GM18907 (cell line): ENCODE results near the gene B3GAT3.
"Not testable (repeated sequence)": the region's sequence is repeated elsewhere in the genome, so short reads cannot be mapped to it uniquely, and the experiment has no call there.

Experiments used
- ATAC-seq: cut with Tn5 transposase; IDR thresholded peaks from one replicate; pipeline ENCODE4 v1.9.1; 2021; ENCODE audit warnings: mild to moderate bottlenecking, moderate library complexity; ENCODE audit not compliant: unreplicated experiment

The B3GAT3 gene

DNA sequence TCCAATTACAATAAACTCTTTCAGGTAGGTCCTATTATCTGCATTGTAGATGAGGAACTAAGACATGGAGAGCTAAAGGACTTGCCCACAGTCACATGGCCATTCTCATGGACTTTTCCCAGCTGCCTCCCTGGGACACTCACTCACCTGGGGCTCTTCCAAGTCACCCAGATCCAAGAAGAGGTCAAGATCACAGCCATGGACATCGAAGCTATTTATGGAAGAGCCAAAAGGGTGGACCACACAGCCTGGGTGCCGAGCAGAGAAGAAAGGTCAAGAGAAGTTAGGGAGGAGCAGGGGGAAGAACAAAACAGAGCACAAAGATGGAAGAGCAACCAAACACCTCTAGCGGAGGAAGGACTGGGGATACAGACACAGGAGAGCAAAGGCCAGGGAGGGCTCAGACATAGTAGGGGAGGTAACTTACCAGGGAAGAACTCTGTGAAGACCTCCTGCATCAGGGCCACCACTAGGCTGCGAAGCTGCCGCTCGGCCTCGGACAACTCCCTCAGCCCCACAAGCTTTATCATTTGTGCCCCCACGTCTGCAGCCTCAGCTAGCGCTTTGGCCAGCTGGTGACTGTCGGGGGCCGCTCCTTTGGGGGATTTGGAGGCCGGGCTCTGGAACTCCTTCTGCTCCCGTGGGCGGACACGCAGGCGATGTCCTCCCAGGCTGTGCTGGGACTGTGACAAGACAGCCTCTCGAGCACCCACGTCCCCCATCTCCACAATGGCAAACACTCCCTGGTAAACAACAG lies 40.6 kb downstream of the B3GAT3 start:
- ATAC-seq, result no peak

DNA sequence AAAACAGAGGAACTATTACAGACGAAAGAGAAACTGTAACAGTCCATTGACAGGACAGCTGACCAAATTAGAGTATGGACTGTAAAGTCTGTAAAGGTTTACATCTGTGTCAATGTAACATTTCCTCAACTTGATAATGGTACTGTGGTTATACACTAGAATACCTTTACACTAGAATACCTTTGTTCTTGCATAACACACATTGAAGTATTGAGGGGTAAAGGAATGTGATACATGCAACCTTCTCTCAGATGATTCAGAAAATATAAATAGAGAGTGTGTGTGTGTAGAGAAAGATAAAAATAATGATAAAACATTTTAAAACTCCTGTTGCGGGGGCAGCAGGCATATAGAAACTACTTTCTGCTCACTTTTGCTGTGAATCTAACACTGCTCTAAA lies 42.5 kb downstream of the B3GAT3 start:
- no peak for ATAC-seq

DNA sequence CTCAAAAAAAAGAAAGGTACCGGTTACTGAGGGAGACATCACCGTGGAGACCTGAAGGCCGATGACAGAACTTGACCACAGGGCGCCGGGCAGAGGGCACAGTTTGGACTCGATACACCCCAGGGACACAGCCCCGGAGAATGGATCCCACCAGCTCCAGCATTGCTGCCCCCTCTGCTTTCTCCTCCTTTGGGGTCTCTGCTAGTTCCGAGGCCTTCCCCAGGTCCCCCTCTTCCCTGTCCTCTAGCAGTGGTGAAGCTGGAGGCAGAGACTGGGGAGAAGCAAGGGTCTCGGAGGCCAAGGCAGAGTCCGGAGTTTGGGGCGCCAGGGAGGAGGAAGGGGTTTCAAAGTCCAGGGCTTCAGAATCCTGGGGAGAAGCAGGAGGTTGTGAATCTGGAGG lies 43.2 kb downstream of the B3GAT3 start:
- no peak for ATAC-seq

DNA sequence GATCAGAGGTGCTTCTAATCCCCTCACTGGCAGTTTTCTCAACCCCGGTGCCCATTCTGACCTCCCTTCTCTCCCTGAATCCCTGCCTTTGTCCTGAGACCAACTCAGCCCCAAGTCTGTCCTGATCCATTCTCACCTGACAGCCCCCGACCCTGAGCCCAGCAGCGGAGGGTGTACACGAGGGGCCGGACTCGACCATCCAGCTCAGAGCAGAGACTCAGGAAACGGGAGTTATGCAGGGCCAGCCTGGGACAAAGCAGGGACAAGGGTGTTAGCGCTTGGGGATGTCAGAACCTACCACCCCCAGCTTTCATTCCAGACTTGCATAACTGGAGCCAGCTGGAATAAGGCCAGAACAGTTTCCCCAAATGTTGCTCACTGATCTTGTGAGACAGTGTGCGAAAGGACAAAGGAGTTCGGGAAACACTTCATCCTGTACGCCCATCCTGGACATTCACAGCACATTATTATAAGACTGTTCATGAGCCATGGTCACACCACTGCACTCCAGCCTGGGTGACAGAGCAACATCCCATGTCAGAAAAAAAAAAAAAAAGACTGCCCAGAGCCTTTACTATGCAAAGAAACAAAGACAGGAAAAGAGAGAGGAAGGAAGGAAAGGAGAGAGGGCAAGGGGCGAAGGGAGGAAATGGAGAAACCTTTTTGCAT lies 44.6 kb downstream of the B3GAT3 start:
- ATAC-seq, result no peak

DNA sequence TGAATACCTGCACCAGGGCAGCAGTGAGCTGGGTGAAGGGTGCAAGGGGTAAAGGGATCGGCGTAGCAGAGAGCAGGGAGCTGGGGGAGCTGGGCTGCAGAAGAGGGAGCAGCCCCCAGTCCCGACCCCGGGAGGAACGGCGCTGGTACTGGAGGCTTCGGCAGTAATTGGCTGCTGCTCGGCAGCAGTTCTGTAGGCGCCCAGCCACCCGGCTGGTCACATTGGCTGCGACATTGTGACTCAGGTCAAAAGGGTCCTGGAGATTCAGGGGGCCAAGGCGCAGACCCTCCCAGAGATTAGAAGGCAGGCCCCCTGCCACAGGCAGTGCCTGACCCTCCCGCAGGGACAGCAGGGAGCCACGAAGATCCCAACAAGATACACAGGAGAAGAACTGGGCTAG lies 45.9 kb downstream of the B3GAT3 start:
- no peak for ATAC-seq

DNA sequence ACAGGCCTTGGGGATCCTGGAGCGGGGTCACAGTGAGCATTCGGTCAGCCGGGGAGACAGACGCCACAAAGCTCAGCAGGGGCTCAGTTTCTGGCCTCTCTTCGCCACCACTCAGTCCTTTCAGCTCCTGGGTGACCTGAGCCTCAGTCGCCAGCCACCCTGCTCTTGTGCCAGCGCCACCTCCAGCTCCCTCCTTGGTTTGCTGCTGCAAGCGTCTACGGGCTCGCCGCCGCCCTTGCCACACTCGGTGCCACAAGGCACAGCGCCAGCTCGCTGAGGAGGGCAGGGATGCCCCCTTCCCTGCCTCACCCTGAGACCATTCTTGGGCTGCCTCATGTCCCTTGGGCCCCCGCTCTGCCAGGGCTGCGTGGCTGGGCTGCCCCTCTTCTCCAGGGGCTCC lies 46.6 kb downstream of the B3GAT3 start:
- ATAC-seq, result no peak

DNA sequence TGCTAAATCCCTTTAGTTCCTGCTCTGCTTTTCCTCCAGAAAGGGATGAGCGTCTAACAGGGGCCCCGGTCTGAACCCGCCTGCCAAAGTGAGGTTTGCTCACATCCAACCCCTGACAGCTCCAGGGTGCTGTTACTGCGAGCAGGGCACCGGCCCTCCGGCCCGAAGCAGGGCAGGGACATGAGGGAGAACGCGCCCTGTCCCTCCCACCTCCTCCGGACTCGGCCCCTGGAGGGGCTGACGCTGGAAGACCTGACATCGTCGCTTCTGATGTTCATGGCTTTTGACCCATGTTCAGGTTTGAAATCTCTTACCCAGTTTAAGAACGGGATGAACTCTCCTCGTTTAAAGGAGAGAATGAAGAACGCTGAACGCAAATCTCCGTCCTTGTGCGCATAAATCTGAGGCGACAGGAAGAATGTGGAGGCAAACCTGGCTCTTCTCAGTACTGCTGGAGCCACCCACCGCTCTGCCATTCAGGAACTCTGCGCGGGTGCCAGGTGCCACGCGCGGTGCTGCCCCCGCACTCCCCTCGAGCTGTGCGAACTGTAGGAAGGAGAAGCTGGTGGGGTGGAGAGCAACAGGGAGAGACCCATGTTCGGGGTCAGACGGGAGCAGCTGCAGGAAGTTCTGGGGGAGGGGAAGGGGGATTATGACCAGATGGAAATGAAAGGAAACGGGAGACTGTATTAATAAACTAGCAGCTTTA lies 47.3 kb downstream of the B3GAT3 start:
- peak; percentile 19 for ATAC-seq

DNA sequence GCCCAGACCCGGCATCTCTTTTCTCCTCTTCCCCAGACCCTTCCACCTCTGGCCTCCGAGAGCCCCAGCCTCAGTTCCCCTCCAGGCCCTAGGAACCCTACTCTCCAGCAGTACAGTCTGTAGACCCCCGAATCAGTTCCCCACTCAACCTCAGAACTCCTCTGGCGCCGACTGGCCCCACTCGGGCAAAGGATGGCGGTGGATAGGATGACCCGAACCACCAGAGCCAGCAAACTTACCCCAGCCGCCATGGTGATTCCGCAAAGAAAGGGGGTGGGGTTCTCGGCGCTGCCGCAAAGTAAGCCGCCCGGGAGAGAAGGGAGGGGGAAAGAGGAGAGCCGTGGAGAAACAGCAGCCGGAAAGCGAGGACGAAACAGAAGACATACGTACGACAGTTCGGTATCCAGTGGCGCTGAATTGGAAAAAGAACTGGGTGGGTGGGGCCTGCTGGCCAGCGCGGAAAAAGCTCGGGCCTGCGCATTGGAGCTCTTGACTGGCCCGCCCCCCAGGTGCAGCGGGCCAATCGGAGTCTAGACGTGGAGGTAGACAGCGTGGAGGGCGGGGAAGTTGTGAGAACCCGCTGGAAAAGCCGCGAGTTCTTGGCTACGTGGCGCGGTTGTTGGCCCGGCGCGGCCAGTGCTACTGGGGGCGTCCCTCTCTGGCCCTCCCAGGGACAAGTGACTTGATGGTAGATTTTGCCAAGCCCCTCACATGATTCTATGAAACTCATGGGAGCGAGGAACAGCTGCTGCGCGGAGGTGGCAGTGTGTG lies 48.0 kb downstream of the B3GAT3 start, which contains the start of gene EEF1G:
EEF1G (minus strand) TSS at position 300 of the 771 bp plus-strand sequence; CDS start at position 251, 49 bp downstream.
- peak; percentile 83 for ATAC-seq

DNA sequence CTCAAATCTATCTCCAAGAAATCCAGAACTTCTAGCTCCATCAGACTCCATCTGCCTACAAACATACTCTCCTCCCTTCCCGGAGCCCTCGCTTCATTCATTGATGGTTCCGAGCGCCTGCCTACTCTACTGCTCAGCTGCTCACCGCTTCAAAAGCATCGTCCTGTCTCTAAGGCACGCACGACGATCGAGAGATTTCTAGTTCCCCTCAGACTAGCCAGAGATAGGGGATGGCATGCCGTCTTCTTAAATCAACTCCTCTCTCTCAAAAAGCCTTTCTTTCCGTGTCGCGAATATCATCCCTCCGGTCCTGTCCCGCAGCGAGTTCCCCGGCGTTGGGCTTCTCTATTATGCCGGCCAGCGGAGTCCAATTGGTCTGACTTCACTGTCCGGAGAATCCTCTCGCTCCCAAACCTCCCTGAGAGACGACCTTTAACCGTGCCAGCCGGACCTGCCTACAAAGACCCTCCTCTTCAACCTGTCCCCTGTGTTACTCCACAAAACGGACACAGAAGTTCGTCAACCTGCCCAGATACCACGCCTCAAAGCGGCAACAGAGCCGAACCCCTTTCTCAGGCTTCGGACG lies 48.7 kb downstream of the B3GAT3 start:
- no peak for ATAC-seq

DNA sequence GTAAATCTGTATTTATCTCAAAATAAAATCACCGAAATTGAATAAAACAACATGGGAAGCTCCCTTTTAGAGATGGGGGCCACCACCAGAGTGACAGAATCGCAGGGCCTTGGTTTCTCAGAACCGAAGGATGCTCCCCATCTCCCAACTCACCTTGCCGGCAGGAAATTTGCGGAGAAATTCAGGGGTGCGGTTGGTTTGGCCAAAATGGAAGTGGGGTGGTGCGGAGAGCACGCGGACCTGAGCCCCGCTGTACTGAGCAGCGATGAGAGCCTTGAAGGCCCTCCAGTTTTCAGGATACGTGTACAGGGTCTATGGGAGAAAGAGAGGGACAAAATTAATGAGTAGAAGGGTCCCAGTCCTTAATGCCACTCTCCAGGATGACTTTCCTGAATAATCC lies 49.4 kb downstream of the B3GAT3 start:
- no peak for ATAC-seq

DNA sequence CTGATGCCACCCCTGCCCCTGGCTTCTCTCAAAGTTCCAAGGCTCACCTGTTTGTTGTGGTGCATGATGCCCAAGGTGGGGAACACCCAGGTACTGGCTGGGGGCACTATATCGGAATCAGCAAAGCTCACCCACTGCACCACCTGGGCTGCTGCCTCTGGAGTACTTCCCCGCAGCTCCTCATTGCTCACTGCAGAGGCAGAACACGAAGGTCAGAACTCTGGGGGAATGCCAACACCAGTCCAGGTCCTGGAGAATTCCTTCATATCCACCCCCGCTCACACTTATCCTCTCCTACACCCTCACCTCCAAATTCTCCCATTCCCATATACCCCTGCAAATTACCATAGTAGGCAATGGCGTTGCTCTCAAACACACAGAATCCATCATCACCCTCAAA lies 50.3 kb downstream of the B3GAT3 start:
- ATAC-seq, result not testable (repeated sequence)

DNA sequence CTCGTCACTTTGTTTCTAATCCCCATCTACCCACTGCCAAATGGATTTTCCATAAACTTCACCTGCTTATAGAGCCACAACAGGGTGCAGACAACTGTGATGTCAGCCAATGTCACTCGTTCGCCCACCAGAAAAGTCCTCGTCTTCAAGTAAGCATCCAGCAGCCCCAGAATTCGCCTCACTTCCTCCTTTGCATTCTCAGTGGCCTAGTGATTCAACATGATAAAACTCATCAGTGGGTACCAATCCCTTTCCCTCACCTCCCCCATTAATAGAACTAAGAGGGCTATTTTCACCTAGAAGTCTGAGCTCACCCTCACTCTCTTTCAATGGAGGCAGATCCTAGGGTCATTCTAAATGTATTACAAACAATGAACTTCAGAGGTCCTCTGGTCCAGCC lies 50.9 kb downstream of the B3GAT3 start:
- ATAC-seq, result not testable (repeated sequence)

DNA sequence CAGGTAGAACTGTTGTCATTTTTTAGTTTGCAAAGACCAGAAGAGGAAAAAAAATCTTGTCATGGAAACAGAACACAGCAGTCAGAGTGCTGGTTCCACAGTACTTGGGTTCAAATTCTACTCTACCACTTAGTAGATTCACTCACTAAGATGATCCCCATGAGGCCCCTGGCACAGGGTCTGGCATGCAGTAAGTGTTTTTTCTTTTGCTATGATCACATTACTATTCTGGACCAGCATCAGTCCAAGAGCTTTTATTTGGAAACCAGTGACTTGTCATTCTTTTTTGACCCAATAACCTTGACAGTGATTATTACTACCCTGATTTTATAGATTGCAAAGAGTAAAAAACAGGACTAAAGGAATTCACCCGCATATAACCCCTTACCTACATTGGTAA lies 52.2 kb downstream of the B3GAT3 start:
- no peak for ATAC-seq

DNA sequence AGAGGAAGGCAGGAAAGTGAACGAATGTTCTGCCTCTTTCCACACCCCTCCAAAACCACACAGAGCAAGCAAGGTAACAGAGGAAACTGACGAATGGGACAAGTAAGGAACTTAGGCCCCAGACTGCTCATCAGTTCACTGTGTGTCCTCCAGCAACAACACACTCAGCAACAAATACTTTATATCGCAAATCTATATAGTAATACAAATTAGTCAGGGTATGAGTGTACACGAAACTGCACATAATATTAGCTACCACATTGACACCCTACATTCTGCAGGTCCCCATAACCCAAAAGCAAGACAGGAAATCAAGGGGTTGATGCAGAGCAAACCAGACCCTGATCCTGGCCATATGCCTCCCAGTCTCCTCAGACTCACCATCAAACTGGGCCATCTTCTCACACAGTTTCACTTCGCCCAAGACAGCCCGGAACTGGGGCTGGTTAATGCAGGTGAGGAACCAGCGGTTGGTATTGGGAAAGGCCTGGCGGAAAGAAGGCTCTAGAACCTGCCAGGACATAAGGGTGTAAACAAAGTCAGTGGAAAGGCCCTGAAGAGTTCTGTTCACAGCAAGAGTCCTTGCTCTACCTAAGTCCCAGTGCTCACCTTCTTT lies 54.7 kb downstream of the B3GAT3 start:
- no peak for ATAC-seq

DNA sequence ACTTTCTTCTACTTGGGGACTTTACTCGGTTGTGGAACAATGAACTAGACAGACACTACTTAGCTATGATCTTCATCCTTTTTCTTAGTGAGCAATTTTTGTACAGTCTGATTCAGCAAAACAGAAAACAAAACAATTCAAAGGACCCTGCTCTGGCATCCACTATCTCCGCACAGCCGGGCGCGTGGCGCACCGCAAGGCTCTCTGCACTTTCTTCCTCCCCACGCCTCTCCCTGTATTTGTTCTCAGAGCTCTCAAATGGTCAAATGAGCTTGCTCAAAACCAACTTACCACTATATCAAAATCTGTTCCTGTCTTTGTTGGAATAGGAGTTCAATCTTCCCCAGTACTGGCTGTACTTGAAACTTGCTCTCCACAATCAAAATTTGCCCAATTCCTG lies 55.5 kb downstream of the B3GAT3 start:
- no peak for ATAC-seq
